K562 (cell line): Measurements from ENCODE around the gene HTR3E. TPM values are rescaled to one million over a fixed set of nuclear protein-coding genes. Genes with fewer than 3 reads are reported as not detected.

Source experiments
- E2F3 ChIP-seq: fragments of 250-450 bp; sonication (Bioruptor Pico); IDR thresholded peaks from 2 replicates; pipeline ENCODE4 v1.4.0; 2020; ENCODE audit warnings: mild to moderate bottlenecking
- FOXJ2 ChIP-seq: fragments of 200-800 bp; sonication (Bioruptor generic); IDR thresholded peaks from 2 replicates; pipeline ENCODE4 v1.6.1; 2016; ENCODE audit warnings: missing genetic modification characterization, missing compliant biosample characterization
- HOXB6 ChIP-seq: fragments of 250-450 bp; sonication (Bioruptor Pico); IDR thresholded peaks from 2 replicates; pipeline ENCODE4 v1.5.1; 2022; ENCODE audit warnings: mild to moderate bottlenecking, borderline replicate concordance
- KDM4B ChIP-seq, 2 experiments: fragments of 450-650 bp in 1 of 2; sonication (generic) in 1 of 2; IDR thresholded peaks; 2 replicates each; pipeline ENCODE4 v1.6.1; 2016 to 2017; ENCODE audit warnings: borderline replicate concordance in 2 of 2, antibody characterized with exemption in 1 of 2, low read depth in 1 of 2, mild to moderate bottlenecking in 1 of 2
- KHSRP ChIP-seq: fragments of 450-650 bp; IDR thresholded peaks from 2 replicates; pipeline ENCODE4 v1.6.1; 2017
- MTA2 ChIP-seq: fragments of 450-650 bp; IDR thresholded peaks from 2 replicates; pipeline ENCODE4 v1.6.1; 2016; ENCODE audit warnings: low read depth
- NEUROD1 ChIP-seq: fragments of 150-350 bp; IDR thresholded peaks from 2 replicates; pipeline ENCODE4 v1.6.1; 2014; ENCODE audit warnings: borderline replicate concordance, low read length, low read depth; ENCODE audit not compliant: partially characterized antibody
- POLR2H ChIP-seq: IDR thresholded peaks from 2 replicates; pipeline ENCODE4 v1.6.1; 2016; ENCODE audit warnings: missing genetic modification characterization, low read depth, mild to moderate bottlenecking, control low read depth, missing compliant biosample characterization, moderate library complexity
- SP2 ChIP-seq: IDR thresholded peaks from 2 replicates; pipeline ENCODE4 v1.6.1; 2011; ENCODE audit warnings: mild to moderate bottlenecking, low read depth, low read length, moderate library complexity; ENCODE audit not compliant: poor library complexity, severe bottlenecking; ENCODE audit errors: extremely low read depth
- XRCC4 ChIP-seq: IDR thresholded peaks from one replicate; pipeline ENCODE4 v1.6.1; 2011; ENCODE audit not compliant: insufficient read depth, insufficient read length; ENCODE audit errors: extremely low read depth
- polyA plus RNA-seq, 8 experiments: library from polyadenylated mRNA; depleted of rRNA in 4 of 8; stranded (reverse) in 5 of 8; unstranded in 3 of 8; fragments of >200 nt; fragmentation: Nextera tagmentation in 2 of 8; fragmentation: Illumina TruSeq in 1 of 8; extraction: Ambion mirVana in 2 of 8; extraction: Trizol in 1 of 8; gene quantifications; 2 replicates each; pipeline versions ENCODE4 v1.2.1 to v1.2.3, GENCODE V29; 2011 to 2014; ENCODE audit warnings: inconsistent platforms in 1 of 8, missing spikeins in 1 of 8
- total RNA-seq, 7 experiments: library from RNA; depleted of rRNA in 6 of 7; stranded (reverse); fragments of >200 nt in 6 of 7; fragmentation: Illumina TruSeq in 2 of 7; extraction: Trizol in 2 of 7; gene quantifications; 2 replicates each; pipeline versions ENCODE4 v1.2.1 to v1.2.3, GENCODE V29; 2011 to 2021; ENCODE audit warnings: low replicate concordance in 1 of 7
- TF ChIP-seq, protein P1 (sequence below): fragments of 250-450 bp; sonication (Bioruptor Pico); IDR thresholded peaks from 2 replicates; pipeline ENCODE4 v1.4.0; 2020; ENCODE audit warnings: mild to moderate bottlenecking, moderate library complexity
- TF ChIP-seq, protein P2 (sequence below): fragments of 450-650 bp; IDR thresholded peaks from 2 replicates; pipeline ENCODE4 v1.6.1; 2016
- TF ChIP-seq, protein P3 (sequence below): sonication (generic); formaldehyde crosslinking; IDR thresholded peaks from 2 replicates; pipeline ENCODE4 v1.5.0; 2020; ENCODE audit warnings: missing genetic modification reagents
- TF ChIP-seq, protein P4 (sequence below): fragments of 250-450 bp; sonication (Bioruptor Pico); IDR thresholded peaks from 2 replicates; pipeline ENCODE4 v1.4.0; 2020; ENCODE audit warnings: mild to moderate bottlenecking
- TF ChIP-seq, protein P5 (sequence below): fragments of 250-450 bp; sonication (Bioruptor Pico); IDR thresholded peaks from 2 replicates; pipeline ENCODE4 v1.9.0; 2021; ENCODE audit warnings: mild to moderate bottlenecking, inconsistent platforms

The HTR3E gene
- total and polyA plus RNA-seq, 9 of the 15 experiments (the other 6 are each of a cell fraction or from before 2014, with no cell fraction given), result not detected

DNA sequence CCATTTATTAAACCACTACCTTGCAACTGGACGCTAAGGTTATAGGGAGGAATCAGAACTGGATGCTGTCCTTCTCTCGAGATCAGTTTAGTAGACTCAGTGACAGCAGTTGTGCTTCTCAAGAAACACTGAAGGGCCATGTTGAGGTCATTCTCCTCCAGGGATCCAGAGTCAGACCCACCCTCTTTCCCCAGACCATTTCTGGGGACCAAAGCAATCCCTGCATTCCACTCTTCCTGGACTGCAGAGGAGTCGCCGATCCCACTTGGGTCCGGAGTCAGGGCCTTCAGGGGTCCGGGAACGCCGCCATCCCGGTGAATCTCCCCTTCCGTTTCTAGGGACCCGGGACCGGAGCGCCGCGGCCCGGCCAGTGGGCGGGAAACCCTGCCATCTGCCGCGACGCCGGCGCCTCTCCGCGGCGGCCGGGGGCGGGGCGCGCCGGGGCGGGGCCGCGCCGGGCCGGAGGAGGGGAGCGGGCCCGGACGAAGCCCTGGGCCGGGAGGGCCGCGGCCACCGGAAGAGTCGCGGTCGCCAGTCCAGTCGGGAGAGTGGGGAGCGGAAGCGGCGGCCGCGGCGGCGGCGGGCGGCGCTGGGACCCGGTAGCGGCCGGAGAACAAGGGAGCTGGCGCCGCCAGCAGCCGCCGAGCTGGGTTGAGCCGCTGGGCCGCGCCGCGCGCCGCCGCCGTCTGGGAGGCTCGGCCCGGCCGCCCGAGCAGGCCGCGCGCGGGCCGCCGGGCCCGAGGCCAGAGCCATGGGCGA, 58.2 kb downstream of the HTR3E start, which contains the start of gene DVL3 (continued):
- TF ChIP-seq, protein P1, sequence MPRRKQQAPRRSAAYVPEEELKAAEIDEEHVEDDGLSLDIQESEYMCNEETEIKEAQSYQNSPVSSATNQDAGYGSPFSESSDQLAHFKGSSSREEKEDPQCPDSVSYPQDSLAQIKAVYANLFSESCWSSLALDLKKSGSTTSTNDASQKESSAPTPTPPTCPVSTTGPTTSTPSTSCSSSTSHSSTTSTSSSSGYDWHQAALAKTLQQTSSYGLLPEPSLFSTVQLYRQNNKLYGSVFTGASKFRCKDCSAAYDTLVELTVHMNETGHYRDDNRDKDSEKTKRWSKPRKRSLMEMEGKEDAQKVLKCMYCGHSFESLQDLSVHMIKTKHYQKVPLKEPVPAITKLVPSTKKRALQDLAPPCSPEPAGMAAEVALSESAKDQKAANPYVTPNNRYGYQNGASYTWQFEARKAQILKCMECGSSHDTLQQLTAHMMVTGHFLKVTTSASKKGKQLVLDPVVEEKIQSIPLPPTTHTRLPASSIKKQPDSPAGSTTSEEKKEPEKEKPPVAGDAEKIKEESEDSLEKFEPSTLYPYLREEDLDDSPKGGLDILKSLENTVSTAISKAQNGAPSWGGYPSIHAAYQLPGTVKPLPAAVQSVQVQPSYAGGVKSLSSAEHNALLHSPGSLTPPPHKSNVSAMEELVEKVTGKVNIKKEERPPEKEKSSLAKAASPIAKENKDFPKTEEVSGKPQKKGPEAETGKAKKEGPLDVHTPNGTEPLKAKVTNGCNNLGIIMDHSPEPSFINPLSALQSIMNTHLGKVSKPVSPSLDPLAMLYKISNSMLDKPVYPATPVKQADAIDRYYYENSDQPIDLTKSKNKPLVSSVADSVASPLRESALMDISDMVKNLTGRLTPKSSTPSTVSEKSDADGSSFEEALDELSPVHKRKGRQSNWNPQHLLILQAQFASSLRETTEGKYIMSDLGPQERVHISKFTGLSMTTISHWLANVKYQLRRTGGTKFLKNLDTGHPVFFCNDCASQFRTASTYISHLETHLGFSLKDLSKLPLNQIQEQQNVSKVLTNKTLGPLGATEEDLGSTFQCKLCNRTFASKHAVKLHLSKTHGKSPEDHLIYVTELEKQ (CRISPR knock-in tag), result no peak
- TF ChIP-seq NEUROD1, result peak; percentile 51
- TF ChIP-seq KDM4B (IDR thresholded peaks at IDR 0.05; ENCODE audit: borderline replicate concordance in 2 of 2, low read depth in 1 of 2), result no peak
- no peak for TF ChIP-seq FOXJ2
- TF ChIP-seq E2F3 (CRISPR knock-in tag), result peak; percentile 78; the same call in 1 of the 2 replicates
- no peak for TF ChIP-seq KHSRP
- TF ChIP-seq, protein P2, sequence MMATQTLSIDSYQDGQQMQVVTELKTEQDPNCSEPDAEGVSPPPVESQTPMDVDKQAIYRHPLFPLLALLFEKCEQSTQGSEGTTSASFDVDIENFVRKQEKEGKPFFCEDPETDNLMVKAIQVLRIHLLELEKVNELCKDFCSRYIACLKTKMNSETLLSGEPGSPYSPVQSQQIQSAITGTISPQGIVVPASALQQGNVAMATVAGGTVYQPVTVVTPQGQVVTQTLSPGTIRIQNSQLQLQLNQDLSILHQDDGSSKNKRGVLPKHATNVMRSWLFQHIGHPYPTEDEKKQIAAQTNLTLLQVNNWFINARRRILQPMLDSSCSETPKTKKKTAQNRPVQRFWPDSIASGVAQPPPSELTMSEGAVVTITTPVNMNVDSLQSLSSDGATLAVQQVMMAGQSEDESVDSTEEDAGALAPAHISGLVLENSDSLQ, result 0 out of 2 replicates have a peak, but pooled peaks have one; percentile 9
- no peak for TF ChIP-seq XRCC4
- TF ChIP-seq MTA2, result no peak
- TF ChIP-seq, protein P3, sequence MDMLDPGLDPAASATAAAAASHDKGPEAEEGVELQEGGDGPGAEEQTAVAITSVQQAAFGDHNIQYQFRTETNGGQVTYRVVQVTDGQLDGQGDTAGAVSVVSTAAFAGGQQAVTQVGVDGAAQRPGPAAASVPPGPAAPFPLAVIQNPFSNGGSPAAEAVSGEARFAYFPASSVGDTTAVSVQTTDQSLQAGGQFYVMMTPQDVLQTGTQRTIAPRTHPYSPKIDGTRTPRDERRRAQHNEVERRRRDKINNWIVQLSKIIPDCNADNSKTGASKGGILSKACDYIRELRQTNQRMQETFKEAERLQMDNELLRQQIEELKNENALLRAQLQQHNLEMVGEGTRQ, result no peak
- TF ChIP-seq, protein P4, sequence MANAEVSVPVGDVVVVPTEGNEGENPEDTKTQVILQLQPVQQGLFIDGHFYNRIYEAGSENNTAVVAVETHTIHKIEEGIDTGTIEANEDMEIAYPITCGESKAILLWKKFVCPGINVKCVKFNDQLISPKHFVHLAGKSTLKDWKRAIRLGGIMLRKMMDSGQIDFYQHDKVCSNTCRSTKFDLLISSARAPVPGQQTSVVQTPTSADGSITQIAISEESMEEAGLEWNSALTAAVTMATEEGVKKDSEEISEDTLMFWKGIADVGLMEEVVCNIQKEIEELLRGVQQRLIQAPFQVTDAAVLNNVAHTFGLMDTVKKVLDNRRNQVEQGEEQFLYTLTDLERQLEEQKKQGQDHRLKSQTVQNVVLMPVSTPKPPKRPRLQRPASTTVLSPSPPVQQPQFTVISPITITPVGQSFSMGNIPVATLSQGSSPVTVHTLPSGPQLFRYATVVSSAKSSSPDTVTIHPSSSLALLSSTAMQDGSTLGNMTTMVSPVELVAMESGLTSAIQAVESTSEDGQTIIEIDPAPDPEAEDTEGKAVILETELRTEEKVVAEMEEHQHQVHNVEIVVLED (CRISPR knock-in tag), result 0 out of 2 replicates have a peak, but pooled peaks have one; percentile 32
- TF ChIP-seq POLR2H (tag), result no peak
- no peak for TF ChIP-seq HOXB6 (CRISPR knock-in tag)
- no peak for TF ChIP-seq SP2
- TF ChIP-seq, protein P5, sequence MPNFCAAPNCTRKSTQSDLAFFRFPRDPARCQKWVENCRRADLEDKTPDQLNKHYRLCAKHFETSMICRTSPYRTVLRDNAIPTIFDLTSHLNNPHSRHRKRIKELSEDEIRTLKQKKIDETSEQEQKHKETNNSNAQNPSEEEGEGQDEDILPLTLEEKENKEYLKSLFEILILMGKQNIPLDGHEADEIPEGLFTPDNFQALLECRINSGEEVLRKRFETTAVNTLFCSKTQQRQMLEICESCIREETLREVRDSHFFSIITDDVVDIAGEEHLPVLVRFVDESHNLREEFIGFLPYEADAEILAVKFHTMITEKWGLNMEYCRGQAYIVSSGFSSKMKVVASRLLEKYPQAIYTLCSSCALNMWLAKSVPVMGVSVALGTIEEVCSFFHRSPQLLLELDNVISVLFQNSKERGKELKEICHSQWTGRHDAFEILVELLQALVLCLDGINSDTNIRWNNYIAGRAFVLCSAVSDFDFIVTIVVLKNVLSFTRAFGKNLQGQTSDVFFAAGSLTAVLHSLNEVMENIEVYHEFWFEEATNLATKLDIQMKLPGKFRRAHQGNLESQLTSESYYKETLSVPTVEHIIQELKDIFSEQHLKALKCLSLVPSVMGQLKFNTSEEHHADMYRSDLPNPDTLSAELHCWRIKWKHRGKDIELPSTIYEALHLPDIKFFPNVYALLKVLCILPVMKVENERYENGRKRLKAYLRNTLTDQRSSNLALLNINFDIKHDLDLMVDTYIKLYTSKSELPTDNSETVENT (CRISPR knock-in tag), result 0 out of 2 replicates have a peak, but pooled peaks have one; percentile 18
